A172 (cell line): Measurements from ENCODE around the gene L3MBTL4. TPM values are rescaled to one million over a fixed set of nuclear protein-coding genes. Genes with fewer than 3 reads are reported as not detected.

ENCODE experiments used
- DNase-seq: peaks from one replicate; pipeline ENCODE4 v3.0.0-alpha.2; 2015; ENCODE audit warnings: low spot score
- total RNA-seq: library from RNA; depleted of rRNA; stranded (reverse); fragments of >200 nt; shearing (Covaris generic); gene quantifications from 2 replicates; pipeline ENCODE4 v1.2.3, GENCODE V29; 2014

Gene L3MBTL4
- total RNA-seq, 1 experiment from 2014 or later, result not detected

- DNase-seq, result no peak
These were observed 420.8 kb downstream of the L3MBTL4 start for GRCh38 chr18:5993938-5994337.

GRCh38 chr18:5992381-5992780 lies 422.3 kb downstream of the L3MBTL4 start:
- DNase-seq, result no peak

- no peak for DNase-seq
These were observed 427.5 kb downstream of the L3MBTL4 start for GRCh38 chr18:5987249-5987648.

- DNase-seq, result no peak
These were observed 428.3 kb downstream of the L3MBTL4 start for GRCh38 chr18:5986257-5986931.

GRCh38 chr18:5984245-5984644 lies 430.5 kb downstream of the L3MBTL4 start:
- DNase-seq, result no peak

GRCh38 chr18:5983488-5983887 lies 431.2 kb downstream of the L3MBTL4 start:
- no peak for DNase-seq

GRCh38 chr18:5982332-5982731 lies 432.4 kb downstream of the L3MBTL4 start:
- DNase-seq, result no peak

GRCh38 chr18:5980721-5981120 lies 434.0 kb downstream of the L3MBTL4 start:
- no peak for DNase-seq

GRCh38 chr18:5979971-5980457 lies 434.7 kb downstream of the L3MBTL4 start:
- no peak for DNase-seq

GRCh38 chr18:5979176-5979888 lies 435.4 kb downstream of the L3MBTL4 start:
- no peak for DNase-seq

- DNase-seq, result no peak
These were observed 437.7 kb downstream of the L3MBTL4 start for GRCh38 chr18:5977022-5977421.

- peak; percentile 7 for DNase-seq
These were observed 439.4 kb downstream of the L3MBTL4 start for GRCh38 chr18:5975111-5976002.

GRCh38 chr18:5974696-5975095 lies 440.0 kb downstream of the L3MBTL4 start:
- DNase-seq, result no peak

- no peak for DNase-seq
These were observed 441.6 kb downstream of the L3MBTL4 start for GRCh38 chr18:5973099-5973498.

- DNase-seq, result no peak
These were observed 442.4 kb downstream of the L3MBTL4 start for GRCh38 chr18:5972298-5972697.

- DNase-seq, result no peak
These were observed 444.7 kb downstream of the L3MBTL4 start for GRCh38 chr18:5969989-5970403.

GRCh38 chr18:5969355-5969988 lies 445.2 kb downstream of the L3MBTL4 start:
- no peak for DNase-seq

GRCh38 chr18:5967666-5968065 lies 447.0 kb downstream of the L3MBTL4 start:
- no peak for DNase-seq

GRCh38 chr18:5967007-5967406 lies 447.7 kb downstream of the L3MBTL4 start:
- no peak for DNase-seq

GRCh38 chr18:5966514-5966913 lies 448.2 kb downstream of the L3MBTL4 start:
- no peak for DNase-seq

- DNase-seq, result no peak
These were observed 449.7 kb downstream of the L3MBTL4 start for GRCh38 chr18:5964996-5965395.

- no peak for DNase-seq
These were observed 450.1 kb downstream of the L3MBTL4 start for GRCh38 chr18:5964596-5964995.
